NB4 (cell line): ENCODE results near the gene ESM1.

ENCODE experiments used
- MYC ChIP-seq: IDR thresholded peaks from 2 replicates; pipeline ENCODE4 v1.6.1; 2011; ENCODE audit warnings: low read depth, low read length
- POLR2A ChIP-seq: IDR thresholded peaks from 2 replicates; pipeline ENCODE4 v1.6.1; 2011; ENCODE audit warnings: mild to moderate bottlenecking; ENCODE audit not compliant: insufficient read length; ENCODE audit errors: extremely low read depth
- TF ChIP-seq, protein P1 (sequence below): IDR thresholded peaks from one replicate; pipeline ENCODE4 v1.5.1; 2012; ENCODE audit warnings: low read depth, low read length
- TF ChIP-seq, protein P2 (sequence below): IDR thresholded peaks from 2 replicates; pipeline ENCODE4 v1.6.1; 2011; ENCODE audit warnings: low read depth, low read length

DNA sequence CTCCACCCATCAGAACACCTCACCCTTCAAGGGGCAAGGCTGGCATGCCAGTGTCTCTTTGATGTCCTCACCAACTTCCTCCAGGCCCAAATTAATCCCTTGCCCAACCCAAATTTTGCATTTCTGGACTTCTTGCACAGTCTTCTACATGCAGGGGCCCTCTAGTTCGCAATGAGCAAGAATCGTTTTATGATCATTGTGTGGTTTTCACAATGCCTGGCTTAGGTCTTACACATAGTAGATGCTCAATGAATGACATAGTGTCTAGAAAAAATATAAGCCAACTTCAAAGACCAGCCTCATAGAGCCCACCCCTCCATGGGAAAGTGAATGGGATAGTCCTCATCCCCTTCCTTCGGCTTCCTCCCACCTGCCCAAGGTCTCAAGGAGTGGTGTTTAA, 9.8 kb upstream of the ESM1 start:
- TF ChIP-seq, protein P1, sequence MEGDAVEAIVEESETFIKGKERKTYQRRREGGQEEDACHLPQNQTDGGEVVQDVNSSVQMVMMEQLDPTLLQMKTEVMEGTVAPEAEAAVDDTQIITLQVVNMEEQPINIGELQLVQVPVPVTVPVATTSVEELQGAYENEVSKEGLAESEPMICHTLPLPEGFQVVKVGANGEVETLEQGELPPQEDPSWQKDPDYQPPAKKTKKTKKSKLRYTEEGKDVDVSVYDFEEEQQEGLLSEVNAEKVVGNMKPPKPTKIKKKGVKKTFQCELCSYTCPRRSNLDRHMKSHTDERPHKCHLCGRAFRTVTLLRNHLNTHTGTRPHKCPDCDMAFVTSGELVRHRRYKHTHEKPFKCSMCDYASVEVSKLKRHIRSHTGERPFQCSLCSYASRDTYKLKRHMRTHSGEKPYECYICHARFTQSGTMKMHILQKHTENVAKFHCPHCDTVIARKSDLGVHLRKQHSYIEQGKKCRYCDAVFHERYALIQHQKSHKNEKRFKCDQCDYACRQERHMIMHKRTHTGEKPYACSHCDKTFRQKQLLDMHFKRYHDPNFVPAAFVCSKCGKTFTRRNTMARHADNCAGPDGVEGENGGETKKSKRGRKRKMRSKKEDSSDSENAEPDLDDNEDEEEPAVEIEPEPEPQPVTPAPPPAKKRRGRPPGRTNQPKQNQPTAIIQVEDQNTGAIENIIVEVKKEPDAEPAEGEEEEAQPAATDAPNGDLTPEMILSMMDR: no peak
- TF ChIP-seq POLR2A (no peak), MYC (no peak)
- TF ChIP-seq, protein P2, sequence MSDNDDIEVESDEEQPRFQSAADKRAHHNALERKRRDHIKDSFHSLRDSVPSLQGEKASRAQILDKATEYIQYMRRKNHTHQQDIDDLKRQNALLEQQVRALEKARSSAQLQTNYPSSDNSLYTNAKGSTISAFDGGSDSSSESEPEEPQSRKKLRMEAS: no peak
